Left ventricle myocardium inferior (tissue), 1 donor: ENCODE results near the gene PDZD4. TPM values are rescaled to one million over a fixed set of nuclear protein-coding genes. Genes with fewer than 3 reads are reported as not detected.

Experiments used
- DNase-seq: peaks from one replicate; pipeline ENCODE4 v3.0.0-alpha.2; 2020
- H3K27ac ChIP-seq: fragments of 200-600 bp; replicated peaks from 2 replicates; pipeline ENCODE4 v1.8.0; 2021
- H3K27me3 ChIP-seq: fragments of 200-600 bp; 2 replicates; pipeline ENCODE4 v1.8.0; 2021; ENCODE audit warnings: low read depth
- H3K36me3 ChIP-seq: fragments of 200-600 bp; 2 replicates; pipeline ENCODE4 v1.8.0; 2021
- H3K4me1 ChIP-seq: fragments of 200-600 bp; 2 replicates; pipeline ENCODE4 v1.8.0; 2021
- H3K4me3 ChIP-seq: fragments of 200-600 bp; 2 replicates; pipeline ENCODE4 v1.8.0; 2021; ENCODE audit warnings: mild to moderate bottlenecking, moderate library complexity
- H3K9me3 ChIP-seq: fragments of 200-600 bp; replicated peaks from 2 replicates; pipeline ENCODE4 v1.8.0; 2021
- intact Hi-C: fragments of 100-400 bp; cut with micrococcal nuclease; formaldehyde crosslinking; loops from one replicate; pipeline ENCODE4 v1.11.0; 2022
- total RNA-seq: library from RNA; stranded (reverse); fragmentation: NEBNext Ultra II Directional; extraction: Animal tissue kit (Norgen Biotek cat#: 25700); gene quantifications from one replicate; pipeline ENCODE4 v1.2.1, GENCODE V29; 2021
- TF ChIP-seq, protein P1 (sequence below): fragments of 200-600 bp; IDR thresholded peaks from 2 replicates; pipeline ENCODE4 v1.8.0; 2021; ENCODE audit warnings: antibody characterized with exemption, mild to moderate bottlenecking, borderline replicate concordance
- donor health status: DM: no; HTN: yes; CAD: no; lungs with severe emphysema.

PDZD4 gene
- total RNA-seq, 1 donor from 2014 or later: 4.5 TPM

DNA sequence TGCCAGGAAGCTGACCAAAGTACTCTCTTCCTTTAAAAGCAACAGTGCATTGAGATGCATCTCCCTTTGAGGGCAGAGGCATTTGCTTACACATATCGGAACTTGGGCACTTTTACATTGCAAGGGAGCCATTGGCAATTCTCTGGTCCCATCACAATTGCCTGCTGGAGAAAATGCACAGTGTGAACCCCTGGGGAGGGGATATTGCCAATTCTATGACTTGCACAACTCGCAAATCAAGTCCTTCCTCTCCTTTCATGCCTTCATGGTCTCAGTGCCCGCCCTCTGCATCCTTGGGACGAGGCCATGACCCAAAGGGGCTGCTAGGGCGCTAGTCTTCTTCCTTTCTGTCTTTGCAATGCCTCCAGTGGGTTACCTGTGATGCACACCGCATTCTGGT lies 14.9 kb upstream of the PDZD4 start:
- Histone ChIP-seq H3K27me3 (peaks cover 23% of the 10 kb centered on the region), H3K36me3 (no peaks in the 10 kb centered on the region), H3K9me3 (no peaks in the 10 kb centered on the region), H3K4me1 (no peaks in the 10 kb centered on the region), H3K4me3 (no peak overlapping the region), H3K27ac (no peak overlapping the region)
- intact Hi-C loops: no loop called here
- TF ChIP-seq, protein P1, sequence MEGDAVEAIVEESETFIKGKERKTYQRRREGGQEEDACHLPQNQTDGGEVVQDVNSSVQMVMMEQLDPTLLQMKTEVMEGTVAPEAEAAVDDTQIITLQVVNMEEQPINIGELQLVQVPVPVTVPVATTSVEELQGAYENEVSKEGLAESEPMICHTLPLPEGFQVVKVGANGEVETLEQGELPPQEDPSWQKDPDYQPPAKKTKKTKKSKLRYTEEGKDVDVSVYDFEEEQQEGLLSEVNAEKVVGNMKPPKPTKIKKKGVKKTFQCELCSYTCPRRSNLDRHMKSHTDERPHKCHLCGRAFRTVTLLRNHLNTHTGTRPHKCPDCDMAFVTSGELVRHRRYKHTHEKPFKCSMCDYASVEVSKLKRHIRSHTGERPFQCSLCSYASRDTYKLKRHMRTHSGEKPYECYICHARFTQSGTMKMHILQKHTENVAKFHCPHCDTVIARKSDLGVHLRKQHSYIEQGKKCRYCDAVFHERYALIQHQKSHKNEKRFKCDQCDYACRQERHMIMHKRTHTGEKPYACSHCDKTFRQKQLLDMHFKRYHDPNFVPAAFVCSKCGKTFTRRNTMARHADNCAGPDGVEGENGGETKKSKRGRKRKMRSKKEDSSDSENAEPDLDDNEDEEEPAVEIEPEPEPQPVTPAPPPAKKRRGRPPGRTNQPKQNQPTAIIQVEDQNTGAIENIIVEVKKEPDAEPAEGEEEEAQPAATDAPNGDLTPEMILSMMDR: no peak
- no peak for DNase-seq

DNA sequence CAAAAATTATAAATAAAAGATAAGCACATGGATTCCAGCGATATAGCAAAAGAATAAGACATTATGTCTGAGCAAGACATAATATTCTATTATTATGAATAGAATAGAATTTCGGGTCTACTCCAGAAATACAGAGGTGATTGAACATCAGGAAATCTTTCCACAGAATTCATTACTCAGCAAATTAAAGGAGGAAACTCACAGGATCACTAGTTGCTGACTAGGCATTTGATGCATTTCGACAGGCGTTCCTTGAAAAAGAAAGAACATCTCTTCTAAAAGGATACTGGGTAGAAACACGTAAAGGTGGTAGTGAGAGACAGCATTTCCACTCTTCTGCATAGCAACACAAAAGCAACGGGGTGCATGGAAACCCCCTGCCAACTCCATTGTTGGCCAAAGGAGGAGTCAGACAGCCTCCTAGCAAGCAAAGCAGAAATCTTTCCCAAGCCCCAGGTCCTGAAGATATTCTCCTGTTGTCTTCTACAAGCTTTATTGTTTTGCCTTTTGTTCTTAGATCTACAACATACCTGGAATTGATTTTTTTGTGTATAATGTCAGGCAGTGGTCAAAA lies 14.3 kb upstream of the PDZD4 start:
- Histone ChIP-seq H3K27ac (no peak overlapping the region), H3K36me3 (no peaks in the 10 kb centered on the region), H3K4me3 (no peak overlapping the region), H3K4me1 (no peaks in the 10 kb centered on the region), H3K9me3 (no peaks in the 10 kb centered on the region), H3K27me3 (peaks cover 23% of the 10 kb centered on the region)
- TF ChIP-seq, protein P1: no peak
- intact Hi-C loops: no loop called here
- no peak for DNase-seq

DNA sequence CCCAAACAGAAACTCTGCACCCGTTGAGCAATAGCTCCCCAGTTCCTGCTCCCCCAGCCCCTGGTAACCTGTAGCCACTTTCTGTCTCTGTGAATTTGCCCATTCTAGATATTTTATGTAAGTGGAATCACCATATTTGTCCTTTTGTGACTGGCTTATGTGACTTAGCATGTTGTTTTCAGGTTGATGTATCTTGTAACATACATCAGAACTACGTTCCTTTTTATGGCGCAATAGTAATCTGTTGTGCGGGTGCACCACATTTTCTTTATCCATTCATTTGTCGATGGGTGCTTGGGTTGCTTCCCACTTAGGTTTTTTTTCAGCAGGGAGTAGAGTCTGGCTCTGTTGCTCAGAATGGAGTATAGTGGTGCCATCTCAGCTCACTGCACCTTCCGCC lies 6.6 kb upstream of the PDZD4 start:
- intact Hi-C loops: no loop called here
- Histone ChIP-seq H3K4me1 (no peaks in the 10 kb centered on the region), H3K4me3 (no peak overlapping the region), H3K9me3 (no peaks in the 10 kb centered on the region), H3K27me3 (no peaks in the 10 kb centered on the region), H3K36me3 (no peaks in the 10 kb centered on the region), H3K27ac (no peak overlapping the region)
- TF ChIP-seq, protein P1: no peak
- no peak for DNase-seq

GRCh38 chrX:153832728-153833127 lies 2.4 kb upstream of the PDZD4 start:
- Histone ChIP-seq H3K27me3 (peaks cover 17% of the 10 kb centered on the region), H3K4me1 (peaks cover 9% of the 10 kb centered on the region), H3K4me3 (no peak overlapping the region), H3K9me3 (no peaks in the 10 kb centered on the region), H3K27ac (no peak overlapping the region), H3K36me3 (no peaks in the 10 kb centered on the region)
- no peak for DNase-seq
- intact Hi-C loops: no loop called here
- TF ChIP-seq, protein P1: no peak

DNA sequence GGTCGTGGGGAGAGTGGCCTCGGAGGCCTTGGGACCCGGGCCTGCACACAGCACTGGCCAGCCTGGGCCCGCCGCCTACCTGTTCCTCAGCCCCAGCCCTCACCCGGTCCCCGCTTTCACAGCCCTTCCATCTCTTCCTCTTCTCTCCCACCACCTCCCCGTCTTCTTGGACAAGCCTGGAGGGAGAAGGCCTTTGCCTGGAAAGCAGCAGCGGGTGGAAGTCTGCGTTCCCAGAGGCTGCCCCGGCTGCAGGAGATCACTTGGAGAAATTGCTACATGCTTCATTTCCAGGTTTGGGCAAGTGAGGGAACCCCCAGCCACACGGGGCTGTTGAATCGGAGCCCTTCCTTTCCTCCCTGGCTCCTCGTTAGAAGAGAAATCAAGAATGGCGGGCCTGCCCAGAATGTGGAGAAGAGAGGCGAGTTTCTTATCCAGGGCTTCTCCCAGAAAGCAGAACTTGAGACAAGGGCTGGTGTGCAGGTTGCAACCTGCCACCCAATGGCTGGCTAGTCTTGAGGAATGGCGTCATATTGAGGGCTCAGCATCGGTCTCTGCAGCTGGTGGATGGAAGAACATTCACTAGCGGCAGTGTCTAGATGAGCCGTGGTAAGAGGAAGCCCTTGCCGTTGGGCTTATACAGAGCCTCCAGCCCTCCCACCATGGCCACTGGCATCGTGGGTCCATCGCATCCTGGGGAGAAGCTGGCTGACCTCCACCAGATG lies 1.2 kb upstream of the PDZD4 start:
- Histone ChIP-seq H3K4me1 (peaks cover 9% of the 10 kb centered on the region), H3K9me3 (no peaks in the 10 kb centered on the region), H3K27me3 (peaks cover 17% of the 10 kb centered on the region), H3K36me3 (no peaks in the 10 kb centered on the region), H3K4me3 (no peak overlapping the region), H3K27ac (no peak overlapping the region)
- TF ChIP-seq, protein P1: no peak
- intact Hi-C loops: no loop called here
- DNase-seq: no peak
